Stimulated activated CD8-positive, alpha-beta memory T cell treated with anti-CD3 and anti-CD28 coated beads, Interleukin-12 subunit alpha, Interleukin-12 subunit beta, amount 100 ng/mL, for 4 hours (primary cell): ENCODE results near the gene MRPL47.

Experiments used
- DNase-seq: peaks from one replicate; pipeline ENCODE4 v3.0.0-alpha.2; 2020; ENCODE audit warnings: low read depth

Gene MRPL47

DNA sequence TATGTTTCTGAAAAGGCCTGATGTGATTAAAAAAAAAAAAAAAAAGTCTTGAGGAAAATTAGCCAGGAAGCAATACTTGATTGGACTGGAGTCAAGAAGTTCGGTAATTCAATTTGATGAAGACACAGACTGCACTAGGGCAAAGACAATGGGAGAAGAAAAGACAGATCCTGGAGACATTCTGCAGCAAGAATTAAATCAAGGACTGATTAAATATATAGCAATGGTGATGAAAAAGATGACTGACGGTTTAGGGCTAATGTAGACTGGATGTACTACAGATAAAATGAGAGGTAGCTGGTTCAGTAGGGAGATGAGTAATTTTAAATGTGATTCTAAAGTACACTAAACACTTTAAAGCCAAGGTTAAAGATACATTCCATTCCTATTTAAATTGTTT lies 13.8 kb downstream of the MRPL47 start:
- DNase-seq: no peak

DNA sequence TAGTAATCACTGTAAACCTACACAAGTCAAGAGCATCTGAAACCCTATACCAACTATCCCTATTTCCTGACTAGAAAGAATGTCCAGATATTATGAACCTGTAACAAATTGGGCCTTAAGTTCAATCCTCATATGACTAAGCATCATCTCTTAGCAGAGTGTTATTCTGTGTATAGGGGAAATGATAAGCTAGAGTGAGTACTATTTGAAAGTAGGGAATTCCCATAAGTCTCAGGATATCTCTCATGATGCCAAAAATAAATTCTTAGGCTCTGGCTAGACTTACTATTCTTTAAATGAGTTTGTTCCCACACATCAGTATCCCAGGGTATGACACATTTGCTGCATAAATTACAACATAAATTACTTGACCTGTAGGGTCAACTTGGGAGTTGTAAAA lies 15.3 kb downstream of the MRPL47 start:
- DNase-seq: no peak

DNA sequence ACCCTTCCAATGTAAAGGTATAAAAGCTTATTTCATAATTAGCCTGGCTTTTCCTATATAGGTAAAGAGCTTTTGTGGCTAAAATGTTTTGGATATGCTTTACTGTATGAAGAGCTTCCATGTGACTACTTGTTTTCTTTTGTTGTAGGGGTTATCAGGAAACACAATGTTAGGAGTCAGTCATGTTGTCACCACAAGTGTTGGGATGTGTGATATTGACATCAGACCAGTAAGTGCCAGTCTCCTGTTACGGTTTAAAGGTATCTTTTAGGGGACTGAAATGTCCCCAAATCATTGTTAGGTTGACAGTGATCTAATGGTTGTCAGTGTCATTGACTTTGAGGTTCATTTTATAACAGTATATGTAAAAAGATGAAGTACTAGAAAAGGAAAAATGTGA lies 23.4 kb downstream of the MRPL47 start:
- no peak for DNase-seq

DNA sequence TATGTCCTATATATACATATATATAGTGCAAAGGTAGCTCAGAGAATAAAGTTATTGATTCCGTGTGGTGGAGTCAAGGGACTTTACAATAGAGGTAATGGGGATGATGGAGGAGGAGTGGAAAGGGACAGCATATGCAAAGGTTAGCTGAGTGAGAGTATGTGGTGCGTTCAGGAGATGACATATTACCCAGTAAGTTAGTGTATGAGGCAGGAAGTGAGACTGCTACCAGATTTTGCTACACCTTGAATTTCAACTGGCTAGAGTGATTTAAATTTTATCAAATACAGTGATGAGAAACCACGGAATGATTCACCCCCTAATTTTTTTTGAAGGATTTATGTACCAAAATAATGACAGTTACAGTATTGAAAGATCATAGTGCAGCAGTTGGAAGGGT lies 38.9 kb downstream of the MRPL47 start:
- no peak for DNase-seq

DNA sequence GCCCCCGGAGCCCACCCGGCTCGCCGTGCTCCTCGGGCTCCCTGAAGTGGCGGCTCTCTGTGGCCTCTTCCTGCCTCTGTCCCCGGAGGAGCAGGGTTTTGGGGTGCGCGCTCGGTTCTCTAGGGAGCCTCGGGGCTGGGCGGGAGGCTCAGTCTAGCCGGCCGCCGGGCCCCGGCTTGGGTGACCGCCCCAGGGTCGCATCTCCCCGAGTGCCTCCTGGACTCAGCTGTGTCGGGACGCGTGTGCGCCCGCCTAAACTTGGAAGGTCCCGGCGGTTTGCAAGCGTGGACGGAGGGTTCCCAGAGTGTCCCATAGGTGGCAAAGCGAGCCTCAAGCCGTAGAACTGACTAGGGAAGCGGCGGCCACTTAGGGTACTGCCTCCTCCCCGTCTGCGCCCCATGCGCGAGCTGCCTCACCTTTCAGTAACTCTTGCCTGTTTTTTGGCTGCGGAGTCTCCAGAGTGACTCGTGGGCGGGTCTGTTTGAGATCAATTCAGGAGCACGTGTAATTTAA lies 41.1 kb downstream of the MRPL47 start:
- peak; percentile 43 for DNase-seq

DNA sequence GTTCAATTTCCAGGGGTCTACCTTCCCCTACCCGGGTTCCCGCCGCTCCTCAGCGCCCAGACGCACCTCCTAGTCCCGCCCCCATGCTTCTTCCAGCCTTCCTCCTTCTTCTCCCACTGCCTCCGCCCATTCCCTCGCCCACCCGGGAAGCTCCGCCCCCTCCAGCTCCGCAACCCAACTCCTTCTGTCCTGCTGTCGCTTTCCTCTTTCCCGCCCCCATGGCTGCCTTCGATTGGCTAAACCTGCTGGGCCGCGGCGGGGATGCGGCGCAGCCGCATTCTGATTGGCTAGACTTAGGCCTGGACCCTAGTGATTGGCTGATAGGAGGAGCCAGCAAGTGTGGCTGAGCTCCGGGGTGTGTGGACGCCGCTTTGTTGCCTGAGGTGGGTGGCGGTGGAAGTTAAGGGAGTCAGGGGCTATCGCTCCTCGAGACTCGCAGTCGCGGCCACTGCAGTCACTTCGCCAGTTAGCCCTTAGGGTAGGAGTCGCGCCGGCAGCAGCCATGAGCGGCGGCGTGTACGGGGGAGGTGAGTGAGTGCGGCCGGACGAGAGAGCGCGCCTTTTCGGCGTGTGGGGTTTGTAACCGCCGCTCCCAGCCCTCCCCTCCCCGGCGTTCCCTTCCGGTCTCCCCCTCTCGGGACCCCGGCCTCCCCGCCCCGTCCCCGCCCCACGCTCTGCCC lies 41.7 kb downstream of the MRPL47 start, which contains the start of gene ACTL6A:
Gene ACTL6A, plus strand, starts transcription at position 336 of the 680 bp plus-strand sequence. Its CDS starts 167 bp downstream, at position 503.
- peak; percentile 96 for DNase-seq

DNA sequence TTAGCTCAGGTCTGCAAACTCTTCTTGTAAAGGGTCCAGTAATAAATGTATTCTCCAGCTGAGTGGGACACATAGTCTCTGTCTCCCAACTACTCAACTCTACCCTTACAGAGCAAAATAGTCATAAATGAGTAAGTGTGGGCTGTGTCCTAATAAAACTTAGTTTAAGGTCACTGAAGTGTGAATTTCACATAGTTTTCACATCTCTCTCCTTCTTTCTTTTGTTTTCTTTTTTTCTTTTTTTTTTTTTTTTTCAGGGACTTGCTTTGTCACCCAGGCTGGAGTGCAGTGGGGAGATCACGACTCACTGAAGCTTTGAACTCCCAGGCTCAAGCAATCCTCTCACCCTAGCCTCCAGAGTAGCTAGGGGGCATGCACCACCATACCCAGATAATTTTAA lies 43.6 kb downstream of the MRPL47 start:
- no peak for DNase-seq

DNA sequence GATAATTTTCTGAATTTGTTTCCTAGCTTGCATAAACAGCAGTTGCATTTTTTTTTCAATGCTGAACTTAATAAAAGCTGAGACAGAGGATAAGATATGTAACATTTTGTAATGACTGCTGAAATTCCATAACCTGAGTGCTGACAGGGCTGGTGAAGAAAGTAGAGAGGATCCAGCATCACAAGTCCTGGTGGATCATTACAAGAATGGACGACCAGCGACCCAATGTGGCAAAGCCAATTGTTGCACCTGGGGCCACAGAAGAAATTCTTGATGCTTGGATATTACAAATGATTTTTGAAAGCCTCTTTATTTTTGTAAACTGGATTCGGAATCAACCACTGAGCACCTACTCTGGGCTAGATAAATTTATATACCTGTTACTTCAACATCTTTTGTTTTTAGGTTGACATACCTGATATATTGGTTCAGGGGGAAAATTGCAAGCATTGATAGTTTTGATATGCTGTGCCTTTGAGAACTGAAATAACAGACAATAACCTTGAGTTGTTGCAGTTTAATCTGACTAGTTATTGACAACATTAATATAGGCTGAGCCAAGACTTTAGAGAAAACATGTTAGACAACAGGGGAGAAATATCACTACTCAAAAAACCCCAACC lies 45.6 kb downstream of the MRPL47 start:
- no peak for DNase-seq

DNA sequence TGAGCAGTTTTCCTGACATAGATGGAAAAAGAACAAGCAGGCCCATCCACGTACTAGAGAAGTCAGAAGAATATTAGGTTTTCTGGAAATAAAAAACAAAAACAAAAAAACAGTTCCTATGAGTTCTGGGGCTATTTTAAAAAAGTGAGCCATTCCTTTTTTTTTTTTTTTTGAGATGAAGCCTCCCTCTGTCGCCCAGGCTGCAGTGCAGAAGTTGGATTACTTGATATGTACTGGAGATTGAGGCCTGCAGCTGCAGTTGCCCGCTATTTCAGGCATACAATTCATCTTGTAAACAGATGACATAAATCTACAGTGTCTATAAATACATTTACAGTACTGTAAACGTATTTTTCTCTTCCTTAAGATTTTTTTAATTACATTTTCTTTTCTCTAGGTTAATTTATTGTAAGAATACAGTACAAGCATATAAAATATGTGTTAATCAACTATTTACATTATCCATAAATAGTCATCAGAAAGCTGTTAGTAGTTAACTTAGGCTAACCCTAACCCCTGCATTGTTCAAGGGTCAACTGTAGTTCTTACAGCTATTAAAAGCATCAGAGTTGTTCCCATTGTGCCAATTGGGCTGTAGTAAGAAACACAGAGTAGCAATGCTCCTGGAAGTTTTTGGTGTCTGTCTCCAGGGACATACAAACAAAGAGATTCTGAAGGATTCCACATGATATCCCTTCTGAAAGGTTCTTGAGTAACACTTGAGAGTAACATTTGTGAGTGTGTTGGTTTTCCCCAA lies 52.9 kb downstream of the MRPL47 start:
- no peak for DNase-seq

DNA sequence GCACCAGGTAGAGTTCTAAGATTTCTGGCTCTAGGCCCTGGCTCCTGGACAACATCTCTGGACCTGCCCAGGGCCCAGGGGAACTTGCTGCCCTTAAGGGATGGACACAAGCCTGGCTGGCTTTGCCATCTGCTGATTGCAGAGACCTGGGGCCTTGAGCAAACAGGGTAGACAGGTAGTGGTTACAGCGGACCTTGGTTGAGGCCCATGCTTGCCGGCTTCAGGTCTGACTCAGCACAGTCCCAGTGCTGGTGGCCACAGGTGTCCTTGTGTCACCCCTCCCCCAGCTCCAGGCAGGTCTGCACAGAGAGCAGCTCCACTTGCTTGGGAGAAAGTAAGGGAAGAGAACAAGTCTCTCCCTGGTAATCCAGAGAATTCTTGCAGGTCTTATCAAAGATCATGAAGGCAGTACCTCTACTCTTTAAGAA lies 57.6 kb downstream of the MRPL47 start:
- DNase-seq: no peak

DNA sequence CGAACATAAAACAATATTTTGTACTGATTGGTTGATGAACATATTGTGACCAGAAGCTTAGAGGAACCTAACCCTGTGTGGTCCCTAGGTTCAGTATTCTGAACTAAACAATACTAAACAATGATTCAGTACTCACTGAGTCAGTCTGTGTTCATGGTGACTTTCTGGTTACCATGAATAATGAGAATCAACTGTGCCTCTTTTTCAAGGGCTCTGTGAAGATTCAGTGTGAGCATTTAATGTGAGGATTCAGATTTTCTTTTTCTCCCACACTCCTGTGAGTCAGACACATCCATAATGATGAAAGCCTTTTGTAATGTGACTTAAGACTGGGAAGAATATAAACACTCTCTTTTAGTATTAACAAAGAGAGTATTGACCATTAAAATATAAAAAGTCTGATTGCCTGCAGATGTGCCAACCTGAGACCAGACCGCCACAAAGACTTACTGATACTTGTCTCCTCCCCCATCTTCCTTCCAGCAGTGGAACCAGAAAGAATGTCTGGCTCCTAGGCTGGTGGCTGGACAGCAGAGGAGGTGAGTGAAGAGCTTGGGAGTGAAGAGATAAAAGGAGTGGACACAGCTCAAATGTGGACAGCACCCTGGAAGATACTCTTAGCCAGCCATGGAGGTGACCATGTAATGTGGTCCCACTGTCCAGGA lies 59.3 kb downstream of the MRPL47 start:
- no peak for DNase-seq

DNA sequence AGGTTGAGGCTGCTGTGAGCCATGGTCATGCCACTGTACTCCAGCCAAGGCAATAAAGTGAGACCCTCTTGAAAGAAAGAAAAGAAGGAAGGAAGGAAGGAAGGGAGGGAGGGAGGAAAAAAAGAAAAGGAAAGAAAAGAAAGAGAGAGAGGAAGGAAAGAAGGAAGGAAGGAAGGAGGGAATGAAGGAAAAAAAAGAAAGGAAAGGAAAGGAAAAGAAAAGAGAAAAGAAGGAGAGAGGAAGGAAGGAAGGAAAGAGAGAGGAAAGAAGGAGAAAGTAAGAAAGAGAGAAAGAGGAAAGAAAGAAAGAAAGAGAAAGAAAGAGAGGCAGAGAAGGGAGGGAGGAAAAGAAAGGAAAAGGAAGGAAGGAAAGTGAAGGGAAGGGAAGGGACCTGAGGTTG lies 62.1 kb downstream of the MRPL47 start:
- DNase-seq: no peak

DNA sequence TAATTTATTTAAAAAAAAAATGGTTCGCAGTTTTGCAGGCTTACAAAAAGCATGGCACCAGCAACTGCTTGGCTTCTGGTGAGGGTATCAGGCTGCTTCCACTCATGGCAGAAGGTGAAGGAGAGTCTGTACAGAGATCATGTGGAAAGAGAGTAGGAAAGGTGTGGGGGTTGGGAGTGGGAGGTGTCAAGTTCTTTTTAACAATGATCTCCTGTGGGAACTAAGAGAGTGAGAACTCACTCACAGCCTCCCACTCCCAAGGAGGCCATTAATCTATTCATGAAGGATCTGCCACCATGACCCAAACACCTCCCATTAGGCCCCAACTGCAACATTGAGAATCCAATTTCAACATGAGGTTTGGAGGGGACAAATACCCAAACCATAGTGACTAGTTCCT lies 62.8 kb downstream of the MRPL47 start:
- DNase-seq: no peak

DNA sequence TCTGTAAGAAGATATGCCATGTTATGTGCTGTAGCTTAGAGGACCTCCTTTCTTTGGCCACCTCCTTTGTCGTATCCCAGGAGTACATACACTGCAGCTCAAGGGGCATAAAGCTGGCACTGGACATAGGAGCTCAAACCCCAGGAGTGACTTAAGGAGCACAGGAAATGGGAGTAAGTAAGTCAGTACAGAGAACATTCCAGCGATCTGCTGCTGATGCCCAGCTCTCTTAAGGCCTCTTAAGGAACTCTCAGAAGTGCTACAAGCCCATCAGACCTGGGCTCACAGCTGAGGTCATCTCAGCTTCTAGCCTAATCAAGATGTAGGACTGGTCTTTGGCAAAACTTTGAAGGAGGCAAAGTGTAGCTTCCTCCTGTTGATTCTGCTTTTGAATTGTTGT lies 63.3 kb downstream of the MRPL47 start:
- DNase-seq: no peak
